Measurements from ENCODE around the gene TPTE2. TPM values are rescaled to one million over a fixed set of nuclear protein-coding genes. Genes with fewer than 3 reads are reported as not detected.
"Not testable (repeated sequence)": the region's sequence is repeated elsewhere in the genome, so short reads cannot be mapped to it uniquely, and the experiment has no call there.

TPTE2 gene
- total RNA-seq, 1 donor from 2014 or later, result not detected

- Histone ChIP-seq H3K4me1 (peaks cover 4% of the 10 kb centered on the region), H3K36me3 (no peaks in the 10 kb centered on the region), H3K27me3 (no peaks in the 10 kb centered on the region), H3K27ac (no peak overlapping the region), H3K9me3 (no peaks in the 10 kb centered on the region), H3K4me3 (no peak overlapping the region)
- no peak for DNase-seq (ENCODE audit: extremely low spot score in 2 of 2)
- no peak for TF ChIP-seq POLR2AphosphoS5 (IDR thresholded peaks at IDR 0.05; ENCODE audit: insufficient read depth in 1 of 2, low read depth in 1 of 2)
- intact Hi-C loops (cut with DNase I), result no loop called here
These were observed 6.6 kb upstream of the TPTE2 start for GRCh38 chr13:19567820-19568534.

- intact Hi-C loops (cut with DNase I), result no loop called here
- no peak for TF ChIP-seq POLR2AphosphoS5 (IDR thresholded peaks at IDR 0.05; ENCODE audit: insufficient read depth in 1 of 2, low read depth in 1 of 2)
- no peak for TF ChIP-seq CTCF (IDR thresholded peaks at IDR 0.05)
- TF ChIP-seq POLR2A (IDR thresholded peaks at IDR 0.05), result no peak
These were observed 253 bp upstream of the TPTE2 start for GRCh38 chr13:19561585-19561984.

GRCh38 chr13:19560672-19561071, 660 bp downstream of the TPTE2 start:
- H3K27ac ChIP-seq; H3K27me3 ChIP-seq; DNase-seq (ENCODE audit: extremely low spot score in 2 of 2); H3K4me1 ChIP-seq; intact Hi-C loops (cut with DNase I); H3K9me3 ChIP-seq; H3K4me3 ChIP-seq; H3K36me3 ChIP-seq: not testable (repeated sequence)

More at GRCh38 chr13:19561585-19561984, 253 bp upstream of the TPTE2 start:
- DNase-seq (ENCODE audit: extremely low spot score in 2 of 2), result no peak
- H3K36me3 ChIP-seq, result no peaks in the 10 kb centered on the region
- no peaks in the 10 kb centered on the region for H3K27me3 ChIP-seq
- H3K27ac ChIP-seq, result no peak overlapping the region
- peaks cover 4% of the 10 kb centered on the region for H3K4me1 ChIP-seq
- no peak overlapping the region for H3K4me3 ChIP-seq
- no peaks in the 10 kb centered on the region for H3K9me3 ChIP-seq

- intact Hi-C loops (cut with DNase I), result not testable (repeated sequence)
These were observed 1.6 kb downstream of the TPTE2 start for GRCh38 chr13:19559739-19560138.

GRCh38 chr13:19557287-19557686, 4.0 kb downstream of the TPTE2 start:
- H3K27ac ChIP-seq; H3K9me3 ChIP-seq; DNase-seq (ENCODE audit: extremely low spot score in 2 of 2); H3K36me3 ChIP-seq; H3K27me3 ChIP-seq; intact Hi-C loops (cut with DNase I); H3K4me3 ChIP-seq; H3K4me1 ChIP-seq: not testable (repeated sequence)

More at GRCh38 chr13:19559739-19560138, 1.6 kb downstream of the TPTE2 start:
- H3K4me1 ChIP-seq; H3K27me3 ChIP-seq; H3K36me3 ChIP-seq; H3K9me3 ChIP-seq; H3K4me3 ChIP-seq; H3K27ac ChIP-seq; DNase-seq (ENCODE audit: extremely low spot score in 2 of 2): not testable (repeated sequence)

GRCh38 chr13:19549245-19549644, 12.1 kb downstream of the TPTE2 start:
- H3K27me3 ChIP-seq; H3K4me3 ChIP-seq; H3K27ac ChIP-seq; DNase-seq (ENCODE audit: extremely low spot score in 2 of 2); H3K9me3 ChIP-seq; H3K36me3 ChIP-seq; intact Hi-C loops (cut with DNase I); H3K4me1 ChIP-seq: not testable (repeated sequence)

GRCh38 chr13:19525634-19526033, 35.7 kb downstream of the TPTE2 start:
- H3K4me1 ChIP-seq; H3K4me3 ChIP-seq; intact Hi-C loops (cut with DNase I); H3K9me3 ChIP-seq; H3K27me3 ChIP-seq; H3K27ac ChIP-seq; DNase-seq (ENCODE audit: extremely low spot score in 2 of 2); H3K36me3 ChIP-seq: not testable (repeated sequence)

GRCh38 chr13:19519049-19519448, 42.3 kb downstream of the TPTE2 start:
- intact Hi-C loops (cut with DNase I), result no loop called here
- Histone ChIP-seq H3K36me3 (no peaks in the 10 kb centered on the region), H3K4me1 (no peaks in the 10 kb centered on the region), H3K4me3 (no peak overlapping the region), H3K27me3 (no peaks in the 10 kb centered on the region), H3K27ac (no peak overlapping the region), H3K9me3 (no peaks in the 10 kb centered on the region)
- DNase-seq (ENCODE audit: extremely low spot score in 2 of 2), result no peak
- TF ChIP-seq POLR2A (IDR thresholded peaks at IDR 0.05) (no peak), POLR2AphosphoS5 (IDR thresholded peaks at IDR 0.05; ENCODE audit: insufficient read depth in 1 of 2, low read depth in 1 of 2) (no peak), CTCF (IDR thresholded peaks at IDR 0.05) (no peak)

GRCh38 chr13:19507623-19508022, 53.7 kb downstream of the TPTE2 start:
- H3K4me3 ChIP-seq; intact Hi-C loops (cut with DNase I); H3K27ac ChIP-seq; H3K9me3 ChIP-seq; H3K36me3 ChIP-seq; H3K4me1 ChIP-seq; H3K27me3 ChIP-seq; DNase-seq (ENCODE audit: extremely low spot score in 2 of 2): not testable (repeated sequence)

- H3K36me3 ChIP-seq; H3K27me3 ChIP-seq; H3K4me1 ChIP-seq; intact Hi-C loops (cut with DNase I); H3K27ac ChIP-seq; H3K4me3 ChIP-seq; DNase-seq (ENCODE audit: extremely low spot score in 2 of 2); H3K9me3 ChIP-seq: not testable (repeated sequence)
These were observed 101.2 kb downstream of the TPTE2 start for GRCh38 chr13:19460126-19460525.

- H3K4me3 ChIP-seq; H3K27ac ChIP-seq; H3K9me3 ChIP-seq; intact Hi-C loops (cut with DNase I); H3K27me3 ChIP-seq; H3K4me1 ChIP-seq; DNase-seq (ENCODE audit: extremely low spot score in 2 of 2); H3K36me3 ChIP-seq: not testable (repeated sequence)
These were observed 122.2 kb downstream of the TPTE2 start for GRCh38 chr13:19439056-19439686.

Data from vagina (tissue), 2 donors.